Measurements from ENCODE around the gene CAPN8.

- TF ChIP-seq EZH2 (IDR thresholded peaks at IDR 0.05; ENCODE audit: insufficient read depth, low read length): no peak
- no peak for TF ChIP-seq CTCF (IDR thresholded peaks at IDR 0.05; ENCODE audit: insufficient read depth, low read depth, low read length)
These were observed 30.3 kb downstream of the CAPN8 start for GRCh38 chr1:223635236-223635635.
